Forelimb muscle (tissue), 1 donor: ENCODE measurements around the gene ANXA8. TPM values are rescaled to one million over a fixed set of nuclear protein-coding genes. Genes with fewer than 3 reads are reported as not detected.
"Not testable (repeated sequence)": the region's sequence is repeated elsewhere in the genome, so short reads cannot be mapped to it uniquely, and the experiment has no call there.

Source experiments
- DNase-seq: peaks from one replicate; pipeline ENCODE4 v3.0.0-alpha.2; 2013; ENCODE audit warnings: low read depth
- polyA plus RNA-seq: library from polyadenylated mRNA; unstranded; fragments of 120-200 nt; gene quantifications from one replicate; pipeline ENCODE4 v1.2.1, GENCODE V29; 2013; ENCODE audit not compliant: insufficient read length

Gene ANXA8
- polyA plus RNA-seq, 1 donor, result not detected

GRCh38 chr10:47465216-47465917 lies 18.5 kb downstream of the ANXA8 start:
- DNase-seq, result not testable (repeated sequence)

- DNase-seq, result not testable (repeated sequence)
Measured at GRCh38 chr10:47462577-47463358, 21.1 kb downstream of the ANXA8 start.

GRCh38 chr10:47461261-47461687 lies 22.6 kb downstream of the ANXA8 start:
- peak; percentile 59 for DNase-seq

DNA sequence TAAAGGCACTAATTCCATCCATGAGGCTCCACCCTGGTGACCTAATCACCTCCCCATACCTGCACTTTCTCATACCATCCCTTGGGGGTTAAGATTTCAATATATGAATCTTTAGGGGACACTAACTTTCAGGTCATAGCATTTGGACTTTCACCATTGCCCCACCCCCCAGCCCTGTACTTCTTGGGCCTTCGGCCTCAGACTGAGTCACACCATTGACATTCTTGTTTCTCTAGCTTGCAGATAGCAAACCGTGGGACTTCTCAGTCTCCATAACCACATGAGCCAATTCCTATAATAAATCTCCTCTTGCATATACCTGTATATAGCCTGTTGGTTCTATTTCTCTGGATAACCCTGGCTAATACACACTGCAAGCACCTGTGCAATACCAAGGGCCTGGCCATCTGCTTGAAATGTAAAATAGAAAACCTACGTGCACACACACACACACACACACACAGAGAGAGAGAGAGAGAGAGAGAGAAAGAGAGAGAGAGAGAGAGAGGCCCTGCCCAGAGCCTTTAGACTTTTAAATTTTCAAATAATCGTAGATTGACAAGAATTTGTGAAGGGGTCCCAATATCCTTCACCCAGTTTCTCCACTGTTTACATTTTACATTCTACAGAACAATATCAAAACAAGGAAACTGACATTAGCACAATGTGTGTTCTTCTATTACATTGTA lies 25.3 kb downstream of the ANXA8 start:
- no peak for DNase-seq

DNA sequence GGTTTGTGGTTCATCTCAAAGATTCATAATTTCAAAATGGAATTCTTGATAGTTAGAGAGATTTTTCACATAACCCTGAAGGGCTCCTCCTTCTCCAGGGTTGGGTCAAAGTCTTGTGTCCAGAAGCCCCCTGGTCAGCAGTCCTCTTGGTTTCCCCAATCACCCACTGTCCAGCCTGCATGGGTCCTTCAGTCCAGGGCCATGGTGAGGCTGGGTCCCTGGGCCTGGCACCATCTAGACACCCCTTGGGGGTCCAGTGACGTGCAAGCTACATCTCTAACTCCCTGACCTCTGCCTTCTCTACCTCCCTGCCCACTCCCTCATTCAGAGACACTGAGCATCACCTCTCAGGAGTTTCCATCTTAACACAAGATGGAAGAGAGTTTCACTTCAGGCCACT lies 26.1 kb downstream of the ANXA8 start:
- DNase-seq, result no peak

GRCh38 chr10:47457528-47457820 lies 26.4 kb downstream of the ANXA8 start:
- DNase-seq, result no peak

DNA sequence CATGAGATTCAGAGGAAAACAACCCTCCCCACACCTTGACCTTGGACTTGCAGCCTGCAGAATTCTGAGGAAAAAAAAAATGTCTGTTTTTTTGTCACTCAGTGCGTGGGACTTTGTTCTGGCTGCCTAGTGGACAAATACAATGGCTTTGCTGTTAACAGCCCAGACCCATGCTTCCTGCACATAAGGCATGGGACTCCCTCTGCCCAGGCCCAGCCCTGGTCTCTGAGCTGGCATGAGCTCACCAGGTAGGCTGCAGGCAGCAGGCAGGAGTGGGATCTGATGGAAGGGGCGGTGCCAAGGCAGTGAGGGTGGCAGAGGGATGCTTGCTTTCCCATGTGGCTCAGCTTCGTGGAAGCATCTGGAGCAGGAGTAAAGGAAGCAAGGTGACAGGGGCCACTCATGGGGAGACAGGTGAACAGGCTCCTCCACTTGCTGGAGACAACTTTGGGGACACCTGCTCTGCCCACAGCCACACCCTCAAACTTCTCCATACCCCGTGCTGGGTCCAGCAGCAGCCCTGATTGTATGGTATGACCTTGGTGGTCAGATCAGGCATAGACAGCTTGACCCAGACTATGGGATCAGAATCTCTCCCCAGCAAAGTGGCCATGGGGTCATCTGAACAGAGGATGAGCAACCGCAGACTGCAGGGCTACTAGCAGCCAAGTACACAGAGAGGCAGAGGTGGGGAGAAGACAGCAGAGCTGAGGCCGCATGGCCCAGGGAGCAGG lies 27.0 kb downstream of the ANXA8 start:
- DNase-seq, result no peak

GRCh38 chr10:47456079-47456785 lies 27.7 kb downstream of the ANXA8 start:
- no peak for DNase-seq

- DNase-seq, result not testable (repeated sequence)
Measured at GRCh38 chr10:47455350-47456078, 28.4 kb downstream of the ANXA8 start.

- no peak for DNase-seq
Measured at GRCh38 chr10:47454780-47455058, 29.2 kb downstream of the ANXA8 start.

DNA sequence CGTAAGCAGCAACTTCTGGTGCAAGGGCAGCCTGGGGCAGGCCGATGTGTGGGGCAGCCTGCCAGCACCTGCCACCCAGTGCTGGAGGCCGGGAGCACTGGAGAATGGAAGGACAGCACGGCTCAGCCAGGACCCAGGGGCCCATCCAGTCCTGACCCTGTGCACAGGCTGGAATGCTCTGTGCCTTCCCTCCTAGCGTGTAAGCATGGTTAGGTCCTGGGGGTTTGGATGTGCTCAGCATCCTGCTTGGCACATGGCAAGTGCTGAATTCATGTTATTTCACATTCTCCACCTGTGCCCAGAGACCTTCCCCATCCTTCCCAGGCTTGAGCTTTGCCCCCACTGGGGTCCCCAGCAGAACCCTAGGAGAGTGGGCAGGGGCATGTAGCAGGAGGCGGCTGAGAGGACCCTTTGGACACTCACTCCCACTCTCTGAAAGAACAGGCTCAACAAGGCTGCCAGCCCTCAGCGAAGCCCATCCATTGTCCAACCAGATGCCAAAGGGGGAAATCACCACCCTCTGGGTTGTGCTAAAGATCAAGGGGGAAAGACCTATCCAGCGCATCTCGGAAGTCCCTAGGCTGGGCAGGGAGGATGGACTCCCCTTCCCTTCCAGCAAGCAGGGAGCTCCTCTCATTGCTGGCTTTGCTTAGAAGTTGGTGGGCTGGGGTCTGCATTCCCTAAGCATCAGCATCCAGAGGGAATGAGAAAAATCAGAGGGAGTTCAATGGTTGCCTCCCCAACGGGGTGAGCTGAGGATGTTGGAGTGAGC lies 29.7 kb downstream of the ANXA8 start:
- no peak for DNase-seq

DNA sequence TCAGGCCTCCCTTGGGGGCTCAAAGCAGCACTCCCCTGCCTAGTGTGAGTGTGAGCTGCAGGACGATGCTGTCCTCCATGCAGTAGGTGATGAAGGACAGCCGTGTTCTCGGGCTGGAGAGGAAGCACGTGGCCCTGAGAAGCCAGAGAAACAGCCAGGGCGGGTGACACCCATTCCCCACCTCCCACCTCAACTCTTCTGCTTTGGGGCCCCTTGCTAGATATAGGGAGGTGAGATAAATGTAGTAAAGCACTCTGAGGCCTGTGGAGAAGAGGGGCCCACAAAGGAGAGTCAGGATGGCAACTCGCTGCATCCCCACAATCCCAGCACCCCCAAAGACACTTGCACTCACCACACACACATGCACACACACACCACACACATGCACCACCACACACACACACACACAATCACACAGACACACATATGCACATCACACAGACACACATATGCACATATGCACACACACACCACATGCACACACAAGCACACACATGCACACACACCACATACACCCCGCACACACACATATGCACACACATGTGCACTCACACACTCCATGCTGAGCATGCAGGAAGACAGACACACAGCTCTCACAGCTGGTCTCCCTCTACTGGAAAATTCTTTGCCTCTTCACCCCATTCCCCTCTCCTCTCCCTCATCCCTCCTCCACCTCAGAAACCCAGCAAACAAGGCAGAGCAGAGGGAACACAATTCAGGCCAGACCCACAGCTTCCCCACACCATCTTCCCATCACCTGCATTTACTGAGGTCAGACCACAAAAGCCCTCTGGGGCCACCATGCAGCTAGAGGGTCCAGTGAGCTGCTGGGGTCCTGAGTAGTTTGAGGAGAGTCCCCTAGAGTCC lies 30.5 kb downstream of the ANXA8 start:
- no peak for DNase-seq

- no peak for DNase-seq
Measured at GRCh38 chr10:47452495-47453140, 31.3 kb downstream of the ANXA8 start.

DNA sequence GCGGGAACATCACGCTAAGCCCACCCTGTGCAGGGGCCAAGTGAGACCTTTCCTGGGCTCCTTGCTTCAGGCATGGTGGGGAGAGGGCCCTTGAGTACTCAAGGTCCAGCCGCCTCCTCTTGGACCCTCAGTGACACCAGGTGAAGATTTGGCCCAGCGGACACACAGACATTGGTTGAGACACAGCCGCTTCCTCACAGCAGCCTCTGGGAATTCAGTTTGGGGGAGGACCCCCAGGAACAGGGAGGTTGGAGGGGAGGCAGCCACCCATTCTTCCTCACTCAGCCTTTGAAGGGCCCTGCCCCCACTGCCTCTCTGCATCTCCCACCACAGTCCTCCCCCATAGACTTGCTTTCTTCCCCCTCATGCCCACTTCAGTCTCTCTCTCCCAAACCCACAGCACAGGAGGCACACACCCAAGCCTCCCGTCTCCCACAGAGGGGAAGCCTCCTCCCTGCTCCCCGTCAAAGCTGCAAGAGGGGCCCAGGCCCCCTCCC lies 31.9 kb downstream of the ANXA8 start:
- no peak for DNase-seq

DNA sequence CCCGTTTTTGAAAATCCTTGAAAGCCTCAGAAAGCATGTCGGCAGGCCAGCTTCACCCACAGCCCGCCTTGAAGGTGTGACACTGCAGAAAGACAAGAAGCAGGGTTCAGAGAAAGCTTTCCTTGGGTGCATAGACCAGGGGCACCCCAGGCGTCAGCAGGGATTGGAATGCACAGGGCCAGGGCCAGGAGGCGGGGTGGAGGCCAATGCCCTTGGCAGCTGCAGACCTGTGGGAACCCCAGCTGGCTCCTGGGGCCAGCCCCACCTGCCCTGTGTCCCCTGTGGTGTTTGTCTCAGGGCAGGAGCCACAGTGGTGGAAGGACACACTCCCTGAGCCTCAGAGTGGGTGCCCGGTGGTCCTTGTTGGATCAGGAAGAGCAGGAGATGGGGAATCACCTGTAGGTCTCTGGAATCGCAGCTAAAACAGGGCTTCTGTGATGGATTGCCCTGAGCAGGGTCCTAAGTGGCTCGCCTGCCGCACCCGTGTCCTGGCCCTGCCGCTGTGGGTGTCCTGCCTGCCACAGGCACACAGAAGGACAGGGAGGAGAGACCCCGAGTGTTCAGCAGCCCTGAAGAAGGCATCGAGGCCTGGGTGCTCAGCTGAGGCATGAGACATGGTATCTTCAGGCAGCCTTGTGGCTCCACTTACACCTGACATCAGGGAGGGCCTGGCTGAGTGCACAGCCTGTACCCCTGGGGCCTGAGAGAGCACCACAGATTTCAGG lies 32.5 kb downstream of the ANXA8 start:
- no peak for DNase-seq

- DNase-seq, result no peak
Measured at GRCh38 chr10:47450442-47450841, 33.5 kb downstream of the ANXA8 start.

- no peak for DNase-seq
Measured at GRCh38 chr10:47449979-47450378, 33.9 kb downstream of the ANXA8 start.
